Breast epithelium (tissue), 4 donors: ENCODE results near the gene CSRNP3. TPM values are rescaled to one million over a fixed set of nuclear protein-coding genes. Genes with fewer than 3 reads are reported as not detected.

Experiments
- DNase-seq, 2 donors: peaks; one replicate each; pipeline ENCODE4 v3.0.0-alpha.2; 2019; ENCODE audit warnings: low spot score in 2 of 2
- H3K27ac ChIP-seq, 2 donors: fragments of 200-600 bp; sonication (generic) in 1 of 2; one replicate each; pipeline ENCODE4 v1.5.1; 2016 to 2019; ENCODE audit warnings: mild to moderate bottlenecking in 1 of 2
- H3K27me3 ChIP-seq, 2 donors: fragments of 200-600 bp; sonication (generic) in 1 of 2; one replicate each; pipeline versions ENCODE4 v1.5.1 to v1.6.0; 2017 to 2019; ENCODE audit warnings: control low read depth in 1 of 2, mild to moderate bottlenecking in 1 of 2
- H3K36me3 ChIP-seq: fragments of 200-600 bp; one replicate; pipeline ENCODE4 v1.5.1; 2019
- H3K4me1 ChIP-seq, 2 donors: fragments of 200-600 bp; sonication (generic); one replicate each; pipeline ENCODE4 v1.5.1; 2016 to 2019; ENCODE audit warnings: control low read depth in 1 of 2
- H3K4me3 ChIP-seq, 3 donors: fragments of 200-600 bp; sonication (generic); 1 replicate in 2 of 3; 2 replicates in 1 of 3; pipeline ENCODE4 v1.5.1; 2016 to 2019; ENCODE audit warnings: mild to moderate bottlenecking in 3 of 3, moderate library complexity in 2 of 3
- H3K9me3 ChIP-seq, 2 donors: fragments of 200-600 bp; sonication (generic) in 1 of 2; one replicate each; pipeline ENCODE4 v1.5.1; 2016 to 2019; ENCODE audit warnings: control low read depth in 1 of 2
- POLR2A ChIP-seq: fragments of 450-650 bp; IDR thresholded peaks from one replicate; pipeline ENCODE4 v1.6.1; 2016; ENCODE audit warnings: antibody characterized with exemption, mild to moderate bottlenecking, moderate library complexity
- POLR2AphosphoS5 ChIP-seq, 3 donors: sonication (generic); formaldehyde crosslinking; IDR thresholded peaks; one replicate each; pipeline ENCODE4 v1.6.1; 2017; ENCODE audit warnings: antibody characterized with exemption in 3 of 3
- intact Hi-C: fragments of 100-400 bp; cut with DNase I; formaldehyde crosslinking; loops from one replicate; pipeline ENCODE4 v1.15.1; 2023; ENCODE audit warnings: low total_unique reads
- total RNA-seq, 3 donors: library from RNA; depleted of rRNA; stranded (reverse); fragments of >200 nt; gene quantifications; one replicate each; pipeline ENCODE4 v1.1.0, GENCODE V29; 2016
- TF ChIP-seq, protein P1 (sequence below), 3 donors: fragments of 450-650 bp; IDR thresholded peaks; one replicate each; pipeline ENCODE4 v1.5.1; 2016 to 2017; ENCODE audit warnings: antibody characterized with exemption in 3 of 3, mild to moderate bottlenecking in 3 of 3, moderate library complexity in 3 of 3

CSRNP3 gene, protein sequence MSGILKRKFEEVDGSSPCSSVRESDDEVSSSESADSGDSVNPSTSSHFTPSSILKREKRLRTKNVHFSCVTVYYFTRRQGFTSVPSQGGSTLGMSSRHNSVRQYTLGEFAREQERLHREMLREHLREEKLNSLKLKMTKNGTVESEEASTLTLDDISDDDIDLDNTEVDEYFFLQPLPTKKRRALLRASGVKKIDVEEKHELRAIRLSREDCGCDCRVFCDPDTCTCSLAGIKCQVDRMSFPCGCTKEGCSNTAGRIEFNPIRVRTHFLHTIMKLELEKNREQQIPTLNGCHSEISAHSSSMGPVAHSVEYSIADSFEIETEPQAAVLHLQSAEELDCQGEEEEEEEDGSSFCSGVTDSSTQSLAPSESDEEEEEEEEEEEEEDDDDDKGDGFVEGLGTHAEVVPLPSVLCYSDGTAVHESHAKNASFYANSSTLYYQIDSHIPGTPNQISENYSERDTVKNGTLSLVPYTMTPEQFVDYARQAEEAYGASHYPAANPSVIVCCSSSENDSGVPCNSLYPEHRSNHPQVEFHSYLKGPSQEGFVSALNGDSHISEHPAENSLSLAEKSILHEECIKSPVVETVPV
- 1 to 10 TPM; 1.4 to 10.0 (median 2.0) TPM for total RNA-seq

- Histone ChIP-seq H3K4me3 (peak within 1 kb of the TSS; percentile 27 to 60 (median 51)), H3K4me1 (no peaks in the 10 kb centered on the region), H3K27ac (no peak within 1 kb of the TSS), H3K27me3 (no peaks in the 10 kb centered on the region), H3K9me3 (no peaks in the 10 kb centered on the region), H3K36me3 (no peaks in the 10 kb centered on the region)
- intact Hi-C loops, result loop anchor here (5.0 kb wide), 1 partner anchor 388 kb away; no protein-coding TSS in a partner anchor
- DNase-seq, result peak; percentile 51 to 66
- TF ChIP-seq POLR2A (no peak), POLR2AphosphoS5 (IDR thresholded peaks at IDR 0.05) (no peak)
- TF ChIP-seq, protein P1, sequence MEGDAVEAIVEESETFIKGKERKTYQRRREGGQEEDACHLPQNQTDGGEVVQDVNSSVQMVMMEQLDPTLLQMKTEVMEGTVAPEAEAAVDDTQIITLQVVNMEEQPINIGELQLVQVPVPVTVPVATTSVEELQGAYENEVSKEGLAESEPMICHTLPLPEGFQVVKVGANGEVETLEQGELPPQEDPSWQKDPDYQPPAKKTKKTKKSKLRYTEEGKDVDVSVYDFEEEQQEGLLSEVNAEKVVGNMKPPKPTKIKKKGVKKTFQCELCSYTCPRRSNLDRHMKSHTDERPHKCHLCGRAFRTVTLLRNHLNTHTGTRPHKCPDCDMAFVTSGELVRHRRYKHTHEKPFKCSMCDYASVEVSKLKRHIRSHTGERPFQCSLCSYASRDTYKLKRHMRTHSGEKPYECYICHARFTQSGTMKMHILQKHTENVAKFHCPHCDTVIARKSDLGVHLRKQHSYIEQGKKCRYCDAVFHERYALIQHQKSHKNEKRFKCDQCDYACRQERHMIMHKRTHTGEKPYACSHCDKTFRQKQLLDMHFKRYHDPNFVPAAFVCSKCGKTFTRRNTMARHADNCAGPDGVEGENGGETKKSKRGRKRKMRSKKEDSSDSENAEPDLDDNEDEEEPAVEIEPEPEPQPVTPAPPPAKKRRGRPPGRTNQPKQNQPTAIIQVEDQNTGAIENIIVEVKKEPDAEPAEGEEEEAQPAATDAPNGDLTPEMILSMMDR (IDR thresholded peaks at IDR 0.05), result no peak
Measured at GRCh38 chr2:165469417-165469816, at the start of gene CSRNP3. CSRNP3 (plus strand) TSS chr2:165469698; CDS start chr2:165595066, 125,368 bp downstream.

DNA sequence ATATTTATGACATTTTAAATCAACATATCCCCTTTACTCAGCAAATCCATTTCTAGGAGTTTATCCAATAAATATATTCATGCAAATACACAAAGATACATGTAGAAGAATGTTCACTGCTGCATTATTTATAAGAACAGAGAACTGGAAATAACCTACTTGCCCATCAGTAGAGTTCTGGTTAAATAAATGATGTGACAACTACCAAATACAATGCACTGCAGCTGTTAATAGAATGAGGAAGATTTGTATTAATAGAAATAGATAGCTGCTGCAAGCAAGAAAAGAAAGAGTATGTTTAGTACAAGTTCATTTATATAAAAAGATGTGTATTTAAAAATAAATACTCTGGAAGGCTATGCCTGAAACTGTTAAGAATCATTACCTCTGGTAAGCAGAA is 49.3 kb upstream of the CSRNP3 start:
- no peak for TF ChIP-seq POLR2AphosphoS5 (IDR thresholded peaks at IDR 0.05)
- no peak for DNase-seq
- H3K27me3 ChIP-seq, result no peaks in the 10 kb centered on the region
- H3K27ac ChIP-seq, result no peak overlapping the region
- H3K4me3 ChIP-seq, result no peak overlapping the region
- H3K4me1 ChIP-seq, result no peaks in the 10 kb centered on the region
- no peaks in the 10 kb centered on the region for H3K36me3 ChIP-seq
- intact Hi-C loops, result no loop called here
- H3K9me3 ChIP-seq, result peaks cover 4 to 18% of the 10 kb centered on the region in 2 donors

- TF ChIP-seq POLR2A (no peak), POLR2AphosphoS5 (IDR thresholded peaks at IDR 0.05) (no peak)
- TF ChIP-seq, protein P1 (IDR thresholded peaks at IDR 0.05), result no peak
- no peaks in the 10 kb centered on the region for H3K27me3 ChIP-seq
- peaks cover 4 to 14% of the 10 kb centered on the region in 2 donors for H3K9me3 ChIP-seq
Measured at GRCh38 chr2:165423081-165423480, 46.4 kb upstream of the CSRNP3 start.

GRCh38 chr2:165425556-165425955 is 43.9 kb upstream of the CSRNP3 start:
- no peaks in the 10 kb centered on the region for H3K27me3 ChIP-seq
- intact Hi-C loops, result no loop called here
- H3K4me1 ChIP-seq, result no peaks in the 10 kb centered on the region
- H3K4me3 ChIP-seq, result no peak overlapping the region
- H3K9me3 ChIP-seq, result peaks cover 4 to 14% of the 10 kb centered on the region in 2 donors
- no peaks in the 10 kb centered on the region for H3K36me3 ChIP-seq
- TF ChIP-seq, protein P1 (IDR thresholded peaks at IDR 0.05), result no peak
- TF ChIP-seq POLR2AphosphoS5 (IDR thresholded peaks at IDR 0.05) (no peak), POLR2A (no peak)
- H3K27ac ChIP-seq, result no peak overlapping the region
- DNase-seq, result no peak

More at GRCh38 chr2:165423081-165423480, 46.4 kb upstream of the CSRNP3 start:
- no peak overlapping the region for H3K4me3 ChIP-seq
- no peak overlapping the region for H3K27ac ChIP-seq
- no peaks in the 10 kb centered on the region for H3K36me3 ChIP-seq
- DNase-seq, result no peak
- no peaks in the 10 kb centered on the region for H3K4me1 ChIP-seq
- intact Hi-C loops, result no loop called here

GRCh38 chr2:165427686-165428085 is 41.8 kb upstream of the CSRNP3 start:
- H3K4me3 ChIP-seq, result no peak overlapping the region
- no peaks in the 10 kb centered on the region for H3K36me3 ChIP-seq
- H3K4me1 ChIP-seq, result no peaks in the 10 kb centered on the region
- no peaks in the 10 kb centered on the region for H3K27me3 ChIP-seq
- intact Hi-C loops, result no loop called here
- TF ChIP-seq, protein P1 (IDR thresholded peaks at IDR 0.05), result no peak
- TF ChIP-seq POLR2A (no peak), POLR2AphosphoS5 (IDR thresholded peaks at IDR 0.05) (no peak)
- H3K27ac ChIP-seq, result no peak overlapping the region
- no peak for DNase-seq
- H3K9me3 ChIP-seq, result peaks cover 4 to 9% of the 10 kb centered on the region in 2 donors
